IMR-90 (cell line): Measurements from ENCODE around the gene NANOGP8. TPM values are rescaled to one million over a fixed set of nuclear protein-coding genes. Genes with fewer than 3 reads are reported as not detected.

Experiments
- ATAC-seq: fragments of 200-7000 bp; cut with Tn5 transposase; 2 replicates; pipeline ENCODE4 v1.9.1; 2020; ENCODE audit warnings: low read depth, mild to moderate bottlenecking, moderate library complexity
- BruUV-seq: library from RNA; stranded (reverse); fragments of 400-500 nt; replicated peaks from 2 replicates; lab custom pipeline; 2021; lab: Mats Ljungman, UMichigan
- CTCF ChIA-PET: fragments of 300-600 bp; formaldehyde crosslinking; extraction: SDS; loops from one replicate; lab custom pipeline; 2021; ENCODE audit warnings: antibody characterized with exemption; lab: Yijun Ruan, JAX
- POLR2A ChIA-PET: fragments of 300-600 bp; sonication (Branson Sonifier 250); formaldehyde crosslinking; loops from one replicate; lab custom pipeline; 2022; ENCODE audit warnings: antibody characterized with exemption; ENCODE audit not compliant: unreplicated experiment; lab: Charles Lee
- DNase-seq: peaks from one replicate; pipeline ENCODE4 v3.0.0; 2013
- H2AFZ ChIP-seq: replicated peaks from 2 replicates; pipeline ENCODE3; 2013; ENCODE audit warnings: low read length, mild to moderate bottlenecking; ENCODE audit not compliant: poor library complexity
- H2AK5ac ChIP-seq: 2 replicates; pipeline ENCODE4 v1.6.1; 2013; ENCODE audit warnings: low read depth, low read length, inconsistent platforms
- H2AK9ac ChIP-seq: replicated peaks from 2 replicates; pipeline ENCODE3; 2013; ENCODE audit warnings: mild to moderate bottlenecking, low read depth, low read length, moderate library complexity; ENCODE audit not compliant: poor library complexity
- H2BK120ac ChIP-seq: 2 replicates; pipeline ENCODE4 v1.6.1; 2013; ENCODE audit warnings: low read depth, low read length, inconsistent platforms
- H2BK15ac ChIP-seq: 3 replicates; pipeline ENCODE4 v1.6.1; 2013; ENCODE audit warnings: low read depth, low read length, inconsistent platforms
- H2BK20ac ChIP-seq: 2 replicates; pipeline ENCODE4 v1.6.1; 2013; ENCODE audit warnings: low read depth, mild to moderate bottlenecking, inconsistent platforms, low read length, moderate library complexity
- H2BK5ac ChIP-seq: 2 replicates; pipeline ENCODE4 v1.6.1; 2013; ENCODE audit warnings: mild to moderate bottlenecking, low read depth, low read length, inconsistent platforms; ENCODE audit not compliant: poor library complexity, severe bottlenecking
- H3K14ac ChIP-seq: replicated peaks from 2 replicates; pipeline ENCODE4 v1.6.1; 2013; ENCODE audit warnings: low read depth, low read length, inconsistent platforms
- H3K18ac ChIP-seq: 2 replicates; pipeline ENCODE4 v1.6.1; 2013; ENCODE audit warnings: low read depth, low read length, control low read depth
- H3K23ac ChIP-seq: 2 replicates; pipeline ENCODE4 v1.6.1; 2013; ENCODE audit warnings: low read depth, low read length, inconsistent platforms
- H3K27ac ChIP-seq: 2 replicates; pipeline ENCODE4 v1.5.1; 2013; ENCODE audit warnings: mild to moderate bottlenecking, control low read depth, low read length; ENCODE audit not compliant: insufficient read depth
- H3K27me3 ChIP-seq: 2 replicates; pipeline ENCODE4 v1.6.1; 2013; ENCODE audit warnings: low read length; ENCODE audit not compliant: control insufficient read depth, insufficient read depth
- H3K36me3 ChIP-seq: 2 replicates; pipeline ENCODE4 v1.6.1; 2013; ENCODE audit warnings: low read length, mixed read lengths; ENCODE audit not compliant: control insufficient read depth, insufficient read depth
- H3K4ac ChIP-seq: 2 replicates; pipeline ENCODE4 v1.6.1; 2013; ENCODE audit warnings: low read depth, low read length, inconsistent platforms
- H3K4me1 ChIP-seq: 2 replicates; pipeline ENCODE4 v1.6.1; 2013; ENCODE audit warnings: low read length, mixed read lengths; ENCODE audit not compliant: control insufficient read depth, insufficient read depth
- H3K4me2 ChIP-seq: 2 replicates; pipeline ENCODE4 v1.6.1; 2013; ENCODE audit warnings: low read depth, mild to moderate bottlenecking, control low read depth, low read length, moderate library complexity
- H3K4me3 ChIP-seq: 2 replicates; pipeline ENCODE4 v1.5.1; 2013; ENCODE audit warnings: low read depth, mild to moderate bottlenecking, control low read depth, low read length, moderate library complexity; ENCODE audit not compliant: insufficient read depth
- H3K56ac ChIP-seq: 2 replicates; pipeline ENCODE4 v1.6.1; 2013; ENCODE audit warnings: low read length, inconsistent platforms; ENCODE audit not compliant: insufficient read depth; ENCODE audit errors: extremely low read depth
- H3K79me1 ChIP-seq, 2 experiments: 2 replicates each; pipeline ENCODE4 v1.6.1; 2013; ENCODE audit warnings: low read length in 2 of 2, inconsistent platforms in 1 of 2, low read depth in 1 of 2
- H3K9ac ChIP-seq: 2 replicates; pipeline ENCODE4 v1.6.1; 2013; ENCODE audit warnings: low read depth, low read length, control low read depth
- H3K9me1 ChIP-seq: 2 replicates; pipeline ENCODE4 v1.6.1; 2013; ENCODE audit warnings: low read length, inconsistent platforms; ENCODE audit not compliant: insufficient read depth
- H3K9me3 ChIP-seq: 2 replicates; pipeline ENCODE4 v1.6.1; 2013; ENCODE audit warnings: low read length; ENCODE audit not compliant: control insufficient read depth, insufficient read depth
- H4K20me1 ChIP-seq: 2 replicates; pipeline ENCODE4 v1.6.1; 2013; ENCODE audit warnings: low read length, inconsistent platforms; ENCODE audit not compliant: insufficient read depth
- H4K5ac ChIP-seq: 2 replicates; pipeline ENCODE4 v1.6.1; 2013; ENCODE audit warnings: mild to moderate bottlenecking, low read depth, low read length, control low read depth
- H4K8ac ChIP-seq, 2 experiments: 2 replicates each; pipeline ENCODE4 v1.6.1; 2013; ENCODE audit warnings: low read depth in 2 of 2, low read length in 2 of 2, control low read depth in 1 of 2, inconsistent platforms in 1 of 2
- H4K91ac ChIP-seq: 2 replicates; pipeline ENCODE4 v1.6.1; 2013; ENCODE audit warnings: low read depth, low read length, inconsistent platforms; ENCODE audit not compliant: insufficient read depth
- BHLHE40 ChIP-seq: fragments of 150-350 bp; IDR thresholded peaks from 2 replicates; pipeline ENCODE4 v1.6.1; 2016; ENCODE audit warnings: mild to moderate bottlenecking, low read depth, low read length
- CEBPB ChIP-seq: IDR thresholded peaks from 2 replicates; pipeline ENCODE4 v1.6.1; 2012; ENCODE audit warnings: low read depth, low read length, improper control_type of control experiment
- CHD1 ChIP-seq: IDR thresholded peaks from 2 replicates; pipeline ENCODE4 v1.6.1; 2012; ENCODE audit warnings: low read depth, low read length, improper control_type of control experiment
- FOS ChIP-seq: fragments of 150-350 bp; IDR thresholded peaks from 2 replicates; pipeline ENCODE4 v1.6.1; 2016; ENCODE audit warnings: low read depth, low read length
- MAFK ChIP-seq: IDR thresholded peaks from 2 replicates; pipeline ENCODE4 v1.6.1; 2012; ENCODE audit warnings: low read depth, low read length, improper control_type of control experiment
- MAZ ChIP-seq: IDR thresholded peaks from 2 replicates; pipeline ENCODE4 v1.6.1; 2012; ENCODE audit warnings: low read depth, mild to moderate bottlenecking, low read length, improper control_type of control experiment, moderate library complexity, borderline replicate concordance
- MXI1 ChIP-seq: IDR thresholded peaks from 2 replicates; pipeline ENCODE4 v1.6.1; 2012; ENCODE audit warnings: low read depth, mild to moderate bottlenecking, low read length, moderate library complexity, borderline replicate concordance
- NFE2L2 ChIP-seq: fragments of 150-350 bp; IDR thresholded peaks from 2 replicates; pipeline ENCODE4 v1.6.1; 2016; ENCODE audit warnings: low read depth, mild to moderate bottlenecking, low read length
- POLR2A ChIP-seq: IDR thresholded peaks from 2 replicates; pipeline ENCODE4 v1.6.1; 2012; ENCODE audit warnings: mild to moderate bottlenecking, low read depth, low read length
- RAD21 ChIP-seq: IDR thresholded peaks from 2 replicates; pipeline ENCODE4 v1.6.1; 2012; ENCODE audit warnings: low read length, improper control_type of control experiment
- RCOR1 ChIP-seq: IDR thresholded peaks from 2 replicates; pipeline ENCODE4 v1.6.1; 2012; ENCODE audit warnings: mild to moderate bottlenecking, low read length, improper control_type of control experiment; ENCODE audit not compliant: insufficient replicate concordance
- RFX5 ChIP-seq: IDR thresholded peaks from 2 replicates; pipeline ENCODE4 v1.8.0; 2012; ENCODE audit warnings: low read depth, mild to moderate bottlenecking, low read length, moderate library complexity
- SMC3 ChIP-seq: fragments of 150-350 bp; IDR thresholded peaks from 2 replicates; pipeline ENCODE4 v1.6.1; 2016; ENCODE audit warnings: low read depth, mild to moderate bottlenecking, antibody characterized with exemption, low read length, moderate library complexity
- WGBS, 2 experiments: methylation state at CpG; one replicate each; pipeline versions ENCODE4 v1.1.5 to v1.1.7; 2013; ENCODE audit warnings: missing lambda C conversion rate in 2 of 2; ENCODE audit not compliant: insufficient read length in 1 of 2; ENCODE audit errors: extremely low coverage in 2 of 2; 5-methylcytosine and 5-hydroxymethylcytosine counted together
- dilution Hi-C: fragments of 300-500 bp; cut with HindIII; formaldehyde crosslinking; loops from one replicate; pipeline ENCODE4 v1.14.3; 2018; ENCODE audit warnings: low sequenced_read_pairs; ENCODE audit not compliant: unreplicated experiment
- in situ Hi-C: fragments of 300-500 bp; cut with MboI; formaldehyde crosslinking; loops from 3 replicates; pipeline ENCODE4 v1.14.3; 2019; ENCODE audit warnings: low sequenced_read_pairs, inconsistent platforms, mixed read lengths
- intact Hi-C: fragments of 100-400 bp; cut with micrococcal nuclease; formaldehyde crosslinking; loops from 2 replicates; pipeline ENCODE4 v1.10.0; 2022
- polyA plus RNA-seq, 3 experiments: library from polyadenylated mRNA; depleted of rRNA; stranded (reverse); fragments of >200 nt; gene quantifications; 2 replicates each; pipeline ENCODE4 v1.2.3, GENCODE V29; 2012; ENCODE audit warnings: low replicate concordance in 1 of 3
- total RNA-seq: library from RNA; depleted of rRNA; stranded (reverse); fragments of >200 nt; gene quantifications from 2 replicates; pipeline ENCODE4 v1.2.3, GENCODE V29; 2012
- TF ChIP-seq, protein P1 (sequence below): conservative IDR thresholded peaks from 2 replicates; pipeline ENCODE4 v1.5.1; 2012; ENCODE audit warnings: mild to moderate bottlenecking, low read depth, low read length, improper control_type of control experiment
- TF ChIP-seq, protein P2 (sequence below): fragments of 150-350 bp; IDR thresholded peaks from 2 replicates; pipeline ENCODE4 v1.6.1; 2016; ENCODE audit warnings: low read depth, mild to moderate bottlenecking, low read length, moderate library complexity, borderline replicate concordance
- TF ChIP-seq, protein P3 (sequence below): fragments of 150-350 bp; IDR thresholded peaks from 2 replicates; pipeline ENCODE4 v1.6.1; 2017; ENCODE audit warnings: mild to moderate bottlenecking, antibody characterized with exemption, low read length, low read depth

Gene NANOGP8
- total and polyA plus RNA-seq, 2 of the 4 experiments (the other 2 are of a cell fraction) = not detected

DNA sequence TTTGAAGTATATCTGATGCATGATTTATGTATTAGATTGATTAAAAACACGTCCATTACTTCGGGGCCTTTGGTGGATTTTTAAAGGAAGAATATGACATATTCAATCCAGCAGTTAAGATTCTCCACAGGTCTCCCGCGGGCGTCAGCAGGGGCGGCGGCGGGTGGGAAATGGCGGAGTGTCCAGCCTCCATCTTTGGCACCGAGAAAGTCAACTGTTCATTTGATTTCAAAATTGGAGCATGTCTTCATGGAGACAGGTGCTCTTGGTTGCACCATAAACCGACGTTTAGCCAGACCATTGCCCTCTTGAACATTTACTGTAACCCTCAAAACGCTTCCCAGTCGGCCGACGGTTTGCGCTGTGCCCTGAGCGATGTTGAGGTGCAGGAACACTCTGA is 7.2 kb upstream of the NANOGP8 start:
- no peak overlapping the region for H3K18ac ChIP-seq
- no peak overlapping the region for H3K56ac ChIP-seq
- H3K4me1 ChIP-seq = no peaks in the 10 kb centered on the region; the same call in 1 of the 2 replicates
- H2BK20ac ChIP-seq = no peak overlapping the region
- no peak overlapping the region for H3K14ac ChIP-seq
- H3K4me3 ChIP-seq = no peak overlapping the region
- ChIA-PET POLR2A (no interaction called here), CTCF (no interaction called here)
- no peak overlapping the region for H2BK120ac ChIP-seq
- DNase-seq (no peak), ATAC-seq (no peak)
- no peak overlapping the region for H3K27ac ChIP-seq
- H3K79me1 ChIP-seq = no peaks in the 10 kb centered on the region
- no peaks in the 10 kb centered on the region for H4K20me1 ChIP-seq
- H2AK9ac ChIP-seq = no peak overlapping the region
- no peak overlapping the region for H2AFZ ChIP-seq
- 98% methylated on average over 14 of the region's 18 CpGs; no CpG with 5 or more reads in 1 of the 2 experiments for WGBS, 2 experiments
- in situ Hi-C loops = no loop called here
- no peak overlapping the region for H4K5ac ChIP-seq
- dilution Hi-C loops = no loop called here
- H4K8ac ChIP-seq = no peak overlapping the region
- no peak overlapping the region for H2BK15ac ChIP-seq
- no peak overlapping the region for H3K9ac ChIP-seq
- no peaks in the 10 kb centered on the region; the same call in none of the 2 replicates for H3K9me1 ChIP-seq
- intact Hi-C loops = no loop called here
- TF ChIP-seq RFX5 (no peak), FOS (no peak), BHLHE40 (no peak), NFE2L2 (no peak), CEBPB (no peak), RCOR1 (no peak), MXI1 (no peak), POLR2A (no peak), SMC3 (no peak), CHD1 (no peak), MAZ (no peak), MAFK (no peak), RAD21 (no peak)
- TF ChIP-seq, protein P1, sequence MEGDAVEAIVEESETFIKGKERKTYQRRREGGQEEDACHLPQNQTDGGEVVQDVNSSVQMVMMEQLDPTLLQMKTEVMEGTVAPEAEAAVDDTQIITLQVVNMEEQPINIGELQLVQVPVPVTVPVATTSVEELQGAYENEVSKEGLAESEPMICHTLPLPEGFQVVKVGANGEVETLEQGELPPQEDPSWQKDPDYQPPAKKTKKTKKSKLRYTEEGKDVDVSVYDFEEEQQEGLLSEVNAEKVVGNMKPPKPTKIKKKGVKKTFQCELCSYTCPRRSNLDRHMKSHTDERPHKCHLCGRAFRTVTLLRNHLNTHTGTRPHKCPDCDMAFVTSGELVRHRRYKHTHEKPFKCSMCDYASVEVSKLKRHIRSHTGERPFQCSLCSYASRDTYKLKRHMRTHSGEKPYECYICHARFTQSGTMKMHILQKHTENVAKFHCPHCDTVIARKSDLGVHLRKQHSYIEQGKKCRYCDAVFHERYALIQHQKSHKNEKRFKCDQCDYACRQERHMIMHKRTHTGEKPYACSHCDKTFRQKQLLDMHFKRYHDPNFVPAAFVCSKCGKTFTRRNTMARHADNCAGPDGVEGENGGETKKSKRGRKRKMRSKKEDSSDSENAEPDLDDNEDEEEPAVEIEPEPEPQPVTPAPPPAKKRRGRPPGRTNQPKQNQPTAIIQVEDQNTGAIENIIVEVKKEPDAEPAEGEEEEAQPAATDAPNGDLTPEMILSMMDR = no peak
- TF ChIP-seq, protein P2, sequence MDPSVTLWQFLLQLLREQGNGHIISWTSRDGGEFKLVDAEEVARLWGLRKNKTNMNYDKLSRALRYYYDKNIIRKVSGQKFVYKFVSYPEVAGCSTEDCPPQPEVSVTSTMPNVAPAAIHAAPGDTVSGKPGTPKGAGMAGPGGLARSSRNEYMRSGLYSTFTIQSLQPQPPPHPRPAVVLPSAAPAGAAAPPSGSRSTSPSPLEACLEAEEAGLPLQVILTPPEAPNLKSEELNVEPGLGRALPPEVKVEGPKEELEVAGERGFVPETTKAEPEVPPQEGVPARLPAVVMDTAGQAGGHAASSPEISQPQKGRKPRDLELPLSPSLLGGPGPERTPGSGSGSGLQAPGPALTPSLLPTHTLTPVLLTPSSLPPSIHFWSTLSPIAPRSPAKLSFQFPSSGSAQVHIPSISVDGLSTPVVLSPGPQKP = no peak
- TF ChIP-seq, protein P3, sequence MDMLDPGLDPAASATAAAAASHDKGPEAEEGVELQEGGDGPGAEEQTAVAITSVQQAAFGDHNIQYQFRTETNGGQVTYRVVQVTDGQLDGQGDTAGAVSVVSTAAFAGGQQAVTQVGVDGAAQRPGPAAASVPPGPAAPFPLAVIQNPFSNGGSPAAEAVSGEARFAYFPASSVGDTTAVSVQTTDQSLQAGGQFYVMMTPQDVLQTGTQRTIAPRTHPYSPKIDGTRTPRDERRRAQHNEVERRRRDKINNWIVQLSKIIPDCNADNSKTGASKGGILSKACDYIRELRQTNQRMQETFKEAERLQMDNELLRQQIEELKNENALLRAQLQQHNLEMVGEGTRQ = no peak
- no peak overlapping the region for H3K23ac ChIP-seq
- H3K4me2 ChIP-seq = no peak overlapping the region
- no TSS peak for BruUV-seq
- no peaks in the 10 kb centered on the region for H3K36me3 ChIP-seq
- no peak overlapping the region for H3K4ac ChIP-seq
- H4K91ac ChIP-seq = no peak overlapping the region
- H3K9me3 ChIP-seq = no peaks in the 10 kb centered on the region
- no peaks in the 10 kb centered on the region for H3K27me3 ChIP-seq
- H2BK5ac ChIP-seq = no peak overlapping the region
- no peak overlapping the region for H2AK5ac ChIP-seq
